ENCODE data around the gene DENND2C.

The DENND2C gene

GRCh38 chr1:114540272-114540671, 129.6 kb downstream of the DENND2C start:
- DNase-seq = no peak

- no peak for DNase-seq
Measured at GRCh38 chr1:114536043-114536442, 133.8 kb downstream of the DENND2C start.

GRCh38 chr1:114535401-114535800, 134.4 kb downstream of the DENND2C start:
- DNase-seq = no peak

Measured in NCI-H774 (cell line).